ENCODE data around the gene MYO7A.
A peak's percentile ranks its signal among the peaks of the same experiment; 100 is the strongest.

MYO7A gene

GRCh38 chr11:77187776-77188632 lies 60.0 kb downstream of the MYO7A start:
- DNase-seq = peak; percentile 89

GRCh38 chr11:77188633-77189491 lies 60.8 kb downstream of the MYO7A start:
- DNase-seq = peak; percentile 94

- DNase-seq = no peak
Measured at GRCh38 chr11:77189588-77190210, 61.7 kb downstream of the MYO7A start.

- no peak for DNase-seq
Measured at GRCh38 chr11:77190331-77191075, 62.5 kb downstream of the MYO7A start.

GRCh38 chr11:77191429-77191822 lies 63.4 kb downstream of the MYO7A start:
- peak; percentile 31 for DNase-seq

- peak; percentile 94 for DNase-seq
Measured at GRCh38 chr11:77191823-77192495, 63.9 kb downstream of the MYO7A start.

- no peak for DNase-seq
Measured at GRCh38 chr11:77193167-77193566, 65.1 kb downstream of the MYO7A start.

GRCh38 chr11:77193911-77194830 lies 66.1 kb downstream of the MYO7A start:
- no peak for DNase-seq

GRCh38 chr11:77195071-77195755 lies 67.2 kb downstream of the MYO7A start:
- DNase-seq = peak; percentile 54

- no peak for DNase-seq
Measured at GRCh38 chr11:77196961-77197360, 68.9 kb downstream of the MYO7A start.

- no peak for DNase-seq
Measured at GRCh38 chr11:77197626-77198320, 69.7 kb downstream of the MYO7A start.

GRCh38 chr11:77198440-77198849 lies 70.4 kb downstream of the MYO7A start:
- DNase-seq = peak; percentile 67

- DNase-seq = no peak
Measured at GRCh38 chr11:77199137-77199745, 71.2 kb downstream of the MYO7A start.

GRCh38 chr11:77200351-77201268 lies 72.6 kb downstream of the MYO7A start:
- DNase-seq = no peak

GRCh38 chr11:77201370-77201769 lies 73.3 kb downstream of the MYO7A start:
- no peak for DNase-seq

GRCh38 chr11:77201991-77202841 lies 74.2 kb downstream of the MYO7A start:
- no peak for DNase-seq

Data from NCI-H69 (cell line).